22Rv1 (cell line): ENCODE measurements around the gene CCDC78.

ENCODE experiments used
- ZFX ChIP-seq: fragments of 450-650 bp; IDR thresholded peaks from 2 replicates; pipeline ENCODE4 v1.6.1; 2017; ENCODE audit warnings: antibody characterized with exemption, borderline replicate concordance
- TF ChIP-seq, protein P1 (sequence below): fragments of 450-650 bp; IDR thresholded peaks from 2 replicates; pipeline ENCODE4 v1.5.1; 2017; ENCODE audit warnings: mild to moderate bottlenecking

DNA sequence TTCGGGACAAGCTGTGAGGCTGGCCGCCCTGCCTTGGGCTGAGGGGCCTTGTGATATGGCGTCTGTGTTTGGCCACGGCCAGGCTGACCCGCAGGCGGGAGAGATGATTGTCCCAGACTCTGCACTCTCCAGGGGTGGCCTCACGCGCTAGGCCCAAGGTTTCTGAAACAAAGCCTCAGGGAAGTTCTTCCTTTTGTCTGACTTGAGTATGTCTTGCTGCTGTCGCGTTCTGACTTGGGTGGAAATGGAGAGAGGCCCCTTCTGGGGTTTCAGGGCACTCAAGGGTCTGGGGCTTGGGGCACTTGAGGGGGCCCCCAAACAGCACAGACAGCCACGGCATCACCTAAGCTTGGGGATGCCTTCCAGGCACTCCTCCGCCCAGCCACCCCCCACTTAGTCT is 15.2 kb downstream of the CCDC78 start:
- TF ChIP-seq, protein P1, sequence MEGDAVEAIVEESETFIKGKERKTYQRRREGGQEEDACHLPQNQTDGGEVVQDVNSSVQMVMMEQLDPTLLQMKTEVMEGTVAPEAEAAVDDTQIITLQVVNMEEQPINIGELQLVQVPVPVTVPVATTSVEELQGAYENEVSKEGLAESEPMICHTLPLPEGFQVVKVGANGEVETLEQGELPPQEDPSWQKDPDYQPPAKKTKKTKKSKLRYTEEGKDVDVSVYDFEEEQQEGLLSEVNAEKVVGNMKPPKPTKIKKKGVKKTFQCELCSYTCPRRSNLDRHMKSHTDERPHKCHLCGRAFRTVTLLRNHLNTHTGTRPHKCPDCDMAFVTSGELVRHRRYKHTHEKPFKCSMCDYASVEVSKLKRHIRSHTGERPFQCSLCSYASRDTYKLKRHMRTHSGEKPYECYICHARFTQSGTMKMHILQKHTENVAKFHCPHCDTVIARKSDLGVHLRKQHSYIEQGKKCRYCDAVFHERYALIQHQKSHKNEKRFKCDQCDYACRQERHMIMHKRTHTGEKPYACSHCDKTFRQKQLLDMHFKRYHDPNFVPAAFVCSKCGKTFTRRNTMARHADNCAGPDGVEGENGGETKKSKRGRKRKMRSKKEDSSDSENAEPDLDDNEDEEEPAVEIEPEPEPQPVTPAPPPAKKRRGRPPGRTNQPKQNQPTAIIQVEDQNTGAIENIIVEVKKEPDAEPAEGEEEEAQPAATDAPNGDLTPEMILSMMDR = no peak
- no peak for TF ChIP-seq ZFX
